K562 (cell line): Measurements from ENCODE around the gene MKRN1. TPM values are rescaled to one million over a fixed set of nuclear protein-coding genes. Genes with fewer than 3 reads are reported as not detected.
A peak's percentile ranks its signal among the peaks of the same experiment; 100 is the strongest.

ENCODE experiments used
- E2F3 ChIP-seq: fragments of 250-450 bp; sonication (Bioruptor Pico); IDR thresholded peaks from 2 replicates; pipeline ENCODE4 v1.4.0; 2020; ENCODE audit warnings: mild to moderate bottlenecking
- ETV1 ChIP-seq: fragments of 450-650 bp; conservative IDR thresholded peaks from 2 replicates; pipeline ENCODE4 v1.6.1; 2016; ENCODE audit warnings: missing genetic modification characterization, control low read depth, low read depth, missing compliant biosample characterization
- HEY1 ChIP-seq: fragments of 250-450 bp; sonication (Bioruptor Pico); IDR thresholded peaks from 2 replicates; pipeline ENCODE4 v1.5.0; 2020; ENCODE audit warnings: mild to moderate bottlenecking, moderate library complexity, borderline replicate concordance
- MBD2 ChIP-seq: sonication (generic); IDR thresholded peaks from 2 replicates; pipeline ENCODE4 v1.6.1; 2016; ENCODE audit warnings: low read depth, borderline replicate concordance
- NFE2L1 ChIP-seq: fragments of 450-650 bp; IDR thresholded peaks from 2 replicates; pipeline ENCODE4 v1.6.1; 2016; ENCODE audit warnings: missing genetic modification characterization, low read depth, mild to moderate bottlenecking, missing compliant biosample characterization, moderate library complexity, borderline replicate concordance
- NFYB ChIP-seq: IDR thresholded peaks from 2 replicates; pipeline ENCODE4 v1.6.1; 2011; ENCODE audit warnings: mild to moderate bottlenecking, moderate library complexity; ENCODE audit not compliant: insufficient read length; ENCODE audit errors: extremely low read depth
- PHF8 ChIP-seq: fragments of 200-600 bp; sonication (generic); IDR thresholded peaks from 2 replicates; pipeline ENCODE4 v1.6.1; 2012; ENCODE audit warnings: mixed run types, mild to moderate bottlenecking, inconsistent platforms, low read length, moderate library complexity, borderline replicate concordance
- RBM39 ChIP-seq: fragments of 200-400 bp; formaldehyde crosslinking; optimal IDR thresholded peaks from 2 replicates; pipeline ENCODE3; 2018; ENCODE audit warnings: low read depth, low read length
- SRSF1 ChIP-seq: fragments of 200-400 bp; formaldehyde crosslinking; IDR thresholded peaks from 2 replicates; pipeline ENCODE4 v1.6.1; 2017; ENCODE audit warnings: mild to moderate bottlenecking, low read depth, low read length, moderate library complexity
- ZNF766 ChIP-seq: fragments of 200-800 bp; sonication (Bioruptor generic); conservative IDR thresholded peaks from 2 replicates; pipeline ENCODE4 v1.6.1; 2016; ENCODE audit warnings: missing genetic modification characterization, missing compliant biosample characterization
- polyA plus RNA-seq, 8 experiments: library from polyadenylated mRNA; depleted of rRNA in 4 of 8; stranded (reverse) in 5 of 8; unstranded in 3 of 8; fragments of >200 nt; fragmentation: Nextera tagmentation in 2 of 8; fragmentation: Illumina TruSeq in 1 of 8; extraction: Ambion mirVana in 2 of 8; extraction: Trizol in 1 of 8; gene quantifications; 2 replicates each; pipeline versions ENCODE4 v1.2.1 to v1.2.3, GENCODE V29; 2011 to 2014; ENCODE audit warnings: inconsistent platforms in 1 of 8, missing spikeins in 1 of 8
- total RNA-seq, 7 experiments: library from RNA; depleted of rRNA in 6 of 7; stranded (reverse); fragments of >200 nt in 6 of 7; fragmentation: Illumina TruSeq in 2 of 7; extraction: Trizol in 2 of 7; gene quantifications; 2 replicates each; pipeline versions ENCODE4 v1.2.1 to v1.2.3, GENCODE V29; 2011 to 2021; ENCODE audit warnings: low replicate concordance in 1 of 7
- TF ChIP-seq, protein P1 (sequence below): fragments of 250-450 bp; sonication (Bioruptor Pico); IDR thresholded peaks from 2 replicates; pipeline ENCODE4 v1.8.0; 2022; ENCODE audit warnings: inconsistent platforms
- TF ChIP-seq, protein P2 (sequence below): fragments of 250-450 bp; sonication (Bioruptor Pico); IDR thresholded peaks from 2 replicates; pipeline ENCODE4 v1.8.0; 2021; ENCODE audit warnings: borderline replicate concordance, mild to moderate bottlenecking, moderate library complexity; ENCODE audit not compliant: poor library complexity, severe bottlenecking
- TF ChIP-seq, protein P3 (sequence below), 2 experiments: fragments of 450-650 bp in 1 of 2; sonication (generic) in 1 of 2; formaldehyde crosslinking in 1 of 2; IDR thresholded peaks; 2 replicates each; pipeline versions ENCODE4 v1.7.1 to v1.9.0; 2016 to 2022; ENCODE audit warnings: inconsistent platforms in 1 of 2, mild to moderate bottlenecking in 1 of 2, missing genetic modification reagents in 1 of 2

Gene MKRN1
- total and polyA plus RNA-seq, 9 of the 15 experiments (the other 6 are each of a cell fraction or from before 2014, with no cell fraction given) = 30.5 to 90.3 (median 76.0) TPM

DNA sequence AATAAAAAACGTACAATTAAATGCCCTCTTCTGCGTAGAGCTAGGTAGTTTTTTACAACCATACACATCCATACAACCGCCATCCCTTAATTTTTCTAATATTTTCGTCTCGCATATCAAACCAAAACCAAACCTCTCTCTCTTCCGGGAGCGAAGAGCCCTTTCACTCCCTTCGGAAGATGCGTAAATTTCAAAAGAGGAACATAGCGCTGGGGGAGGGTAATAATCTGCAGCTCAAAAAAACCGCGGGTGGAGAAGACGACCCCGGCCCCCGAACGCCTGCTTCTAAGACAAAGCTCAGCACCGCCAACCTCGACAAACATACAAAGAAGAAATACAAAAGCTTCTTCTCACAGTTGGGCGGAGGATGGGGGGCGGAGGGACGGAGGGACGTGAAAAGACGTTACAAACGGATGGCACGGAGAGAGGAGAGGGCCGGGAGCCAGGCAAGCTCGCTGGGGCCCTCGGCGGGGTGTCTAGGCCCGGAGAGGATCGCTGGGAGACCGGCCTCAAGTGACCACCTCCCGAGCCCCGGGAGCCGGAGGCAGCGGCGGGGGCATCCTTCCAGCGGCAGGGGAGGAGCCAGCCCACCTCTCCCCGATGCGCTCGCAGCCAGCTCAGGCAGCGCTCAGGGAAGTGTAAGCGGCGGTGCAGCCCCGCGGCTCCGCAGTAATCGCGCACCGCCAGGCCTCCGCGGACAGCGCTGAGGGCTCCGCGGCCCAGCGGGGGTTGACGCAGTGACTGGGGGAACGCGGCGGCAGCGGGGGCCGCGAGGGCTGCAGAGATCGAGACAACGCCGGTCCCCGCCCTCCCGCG, 851 bp downstream of the MKRN1 start (continued):
- TF ChIP-seq RBM39 (no peak), HEY1 (no peak), NFYB (no peak), MBD2 (no peak), ZNF766 (CRISPR knock-in tag) (0 out of 2 replicates have a peak, but pooled peaks have one; percentile 11), NFE2L1 (tag) (no peak), PHF8 (no peak), SRSF1 (no peak), E2F3 (CRISPR knock-in tag) (no peak), ETV1 (tag) (peak; percentile 18; the same call in 1 of the 2 replicates)
- TF ChIP-seq, protein P1, sequence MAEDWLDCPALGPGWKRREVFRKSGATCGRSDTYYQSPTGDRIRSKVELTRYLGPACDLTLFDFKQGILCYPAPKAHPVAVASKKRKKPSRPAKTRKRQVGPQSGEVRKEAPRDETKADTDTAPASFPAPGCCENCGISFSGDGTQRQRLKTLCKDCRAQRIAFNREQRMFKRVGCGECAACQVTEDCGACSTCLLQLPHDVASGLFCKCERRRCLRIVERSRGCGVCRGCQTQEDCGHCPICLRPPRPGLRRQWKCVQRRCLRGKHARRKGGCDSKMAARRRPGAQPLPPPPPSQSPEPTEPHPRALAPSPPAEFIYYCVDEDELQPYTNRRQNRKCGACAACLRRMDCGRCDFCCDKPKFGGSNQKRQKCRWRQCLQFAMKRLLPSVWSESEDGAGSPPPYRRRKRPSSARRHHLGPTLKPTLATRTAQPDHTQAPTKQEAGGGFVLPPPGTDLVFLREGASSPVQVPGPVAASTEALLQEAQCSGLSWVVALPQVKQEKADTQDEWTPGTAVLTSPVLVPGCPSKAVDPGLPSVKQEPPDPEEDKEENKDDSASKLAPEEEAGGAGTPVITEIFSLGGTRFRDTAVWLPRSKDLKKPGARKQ = no peak
- TF ChIP-seq, protein P2, sequence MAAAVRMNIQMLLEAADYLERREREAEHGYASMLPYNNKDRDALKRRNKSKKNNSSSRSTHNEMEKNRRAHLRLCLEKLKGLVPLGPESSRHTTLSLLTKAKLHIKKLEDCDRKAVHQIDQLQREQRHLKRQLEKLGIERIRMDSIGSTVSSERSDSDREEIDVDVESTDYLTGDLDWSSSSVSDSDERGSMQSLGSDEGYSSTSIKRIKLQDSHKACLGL (CRISPR knock-in tag) = no peak
- TF ChIP-seq, protein P3, sequence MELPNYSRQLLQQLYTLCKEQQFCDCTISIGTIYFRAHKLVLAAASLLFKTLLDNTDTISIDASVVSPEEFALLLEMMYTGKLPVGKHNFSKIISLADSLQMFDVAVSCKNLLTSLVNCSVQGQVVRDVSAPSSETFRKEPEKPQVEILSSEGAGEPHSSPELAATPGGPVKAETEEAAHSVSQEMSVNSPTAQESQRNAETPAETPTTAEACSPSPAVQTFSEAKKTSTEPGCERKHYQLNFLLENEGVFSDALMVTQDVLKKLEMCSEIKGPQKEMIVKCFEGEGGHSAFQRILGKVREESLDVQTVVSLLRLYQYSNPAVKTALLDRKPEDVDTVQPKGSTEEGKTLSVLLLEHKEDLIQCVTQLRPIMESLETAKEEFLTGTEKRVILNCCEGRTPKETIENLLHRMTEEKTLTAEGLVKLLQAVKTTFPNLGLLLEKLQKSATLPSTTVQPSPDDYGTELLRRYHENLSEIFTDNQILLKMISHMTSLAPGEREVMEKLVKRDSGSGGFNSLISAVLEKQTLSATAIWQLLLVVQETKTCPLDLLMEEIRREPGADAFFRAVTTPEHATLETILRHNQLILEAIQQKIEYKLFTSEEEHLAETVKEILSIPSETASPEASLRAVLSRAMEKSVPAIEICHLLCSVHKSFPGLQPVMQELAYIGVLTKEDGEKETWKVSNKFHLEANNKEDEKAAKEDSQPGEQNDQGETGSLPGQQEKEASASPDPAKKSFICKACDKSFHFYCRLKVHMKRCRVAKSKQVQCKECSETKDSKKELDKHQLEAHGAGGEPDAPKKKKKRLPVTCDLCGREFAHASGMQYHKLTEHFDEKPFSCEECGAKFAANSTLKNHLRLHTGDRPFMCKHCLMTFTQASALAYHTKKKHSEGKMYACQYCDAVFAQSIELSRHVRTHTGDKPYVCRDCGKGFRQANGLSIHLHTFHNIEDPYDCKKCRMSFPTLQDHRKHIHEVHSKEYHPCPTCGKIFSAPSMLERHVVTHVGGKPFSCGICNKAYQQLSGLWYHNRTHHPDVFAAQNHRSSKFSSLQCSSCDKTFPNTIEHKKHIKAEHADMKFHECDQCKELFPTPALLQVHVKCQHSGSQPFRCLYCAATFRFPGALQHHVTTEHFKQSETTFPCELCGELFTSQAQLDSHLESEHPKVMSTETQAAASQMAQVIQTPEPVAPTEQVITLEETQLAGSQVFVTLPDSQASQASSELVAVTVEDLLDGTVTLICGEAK (IDR thresholded peaks at IDR 0.05) = no peak
- TF ChIP-seq, protein P3 (CRISPR knock-in tag; IDR thresholded peaks at IDR 0.05) = no peak
